Chondrocyte (in vitro differentiated cells): ENCODE data around the gene CCNO. TPM values are rescaled to one million over a fixed set of nuclear protein-coding genes. Genes with fewer than 3 reads are reported as not detected.
A peak's percentile ranks its signal among the peaks of the same experiment; 100 is the strongest.

Experiments
- DNase-seq: peaks from one replicate; pipeline ENCODE4 v3.0.0; 2021; ENCODE audit warnings: mixed read lengths, low spot score
- H3K27ac Mint-ChIP-seq: one replicate; pipeline ENCODE4 v1.8.0; 2021; ENCODE audit warnings: mild to moderate bottlenecking, moderate library complexity, mixed read lengths; ENCODE audit not compliant: unreplicated experiment
- H3K27me3 Mint-ChIP-seq: 2 replicates; pipeline ENCODE4 v1.8.0; 2021; ENCODE audit warnings: low read depth, mixed read lengths
- H3K36me3 Mint-ChIP-seq: 2 replicates; pipeline ENCODE4 v1.8.0; 2021; ENCODE audit warnings: low read depth, mixed read lengths
- H3K4me1 Mint-ChIP-seq: 2 replicates; pipeline ENCODE4 v1.8.0; 2021; ENCODE audit warnings: low read depth, mild to moderate bottlenecking, mixed read lengths
- H3K4me3 Mint-ChIP-seq: one replicate; pipeline ENCODE4 v1.8.0; 2021; ENCODE audit warnings: mild to moderate bottlenecking, moderate library complexity, mixed read lengths; ENCODE audit not compliant: unreplicated experiment
- H3K9me3 Mint-ChIP-seq: 2 replicates; pipeline ENCODE4 v1.8.0; 2021; ENCODE audit warnings: low read depth, mixed read lengths
- CTCF ChIP-seq: fragments of 200-600 bp; sonication (generic); IDR thresholded peaks from 2 replicates; pipeline ENCODE4 v1.5.0; 2021; ENCODE audit warnings: antibody characterized with exemption, mild to moderate bottlenecking, moderate library complexity
- total RNA-seq: library from RNA; stranded (reverse); gene quantifications from 3 replicates; pipeline ENCODE4 v1.2.1, GENCODE V29; 2021

CCNO gene
- total RNA-seq, 1 donor from 2014 or later = 2.0 TPM

- H3K36me3 Mint-ChIP-seq = no peaks in the 10 kb centered on the region
- H3K9me3 Mint-ChIP-seq = no peaks in the 10 kb centered on the region
- no peaks in the 10 kb centered on the region for H3K4me1 Mint-ChIP-seq
- H3K4me3 Mint-ChIP-seq = no peak overlapping the region
- no peak for TF ChIP-seq CTCF
- H3K27ac Mint-ChIP-seq = no peak overlapping the region
- peaks cover 47% of the 10 kb centered on the region for H3K27me3 Mint-ChIP-seq
- no peak for DNase-seq
Observed at GRCh38 chr5:55211184-55211874, 22.1 kb downstream of the CCNO start.

- Mint-ChIP-seq H3K36me3 (no peaks in the 10 kb centered on the region), H3K27me3 (peaks cover 69% of the 10 kb centered on the region), H3K27ac (no peak overlapping the region), H3K4me3 (no peak overlapping the region), H3K4me1 (no peaks in the 10 kb centered on the region), H3K9me3 (peaks cover 2% of the 10 kb centered on the region)
- DNase-seq = no peak
- no peak for TF ChIP-seq CTCF
Observed at GRCh38 chr5:55205001-55205400, 28.4 kb downstream of the CCNO start.

- Mint-ChIP-seq H3K4me1 (no peaks in the 10 kb centered on the region), H3K4me3 (no peak overlapping the region), H3K27ac (no peak overlapping the region), H3K27me3 (peaks cover 69% of the 10 kb centered on the region), H3K9me3 (no peaks in the 10 kb centered on the region), H3K36me3 (peaks cover 1% of the 10 kb centered on the region)
- no peak for DNase-seq
- TF ChIP-seq CTCF = no peak
Observed at GRCh38 chr5:55191165-55191564, 42.2 kb downstream of the CCNO start.

- H3K27me3 Mint-ChIP-seq = peaks cover 73% of the 10 kb centered on the region
- H3K27ac Mint-ChIP-seq = no peak overlapping the region
- H3K4me1 Mint-ChIP-seq = no peaks in the 10 kb centered on the region
- H3K9me3 Mint-ChIP-seq = peaks cover 2% of the 10 kb centered on the region
- peaks cover 7% of the 10 kb centered on the region for H3K36me3 Mint-ChIP-seq
- no peak overlapping the region for H3K4me3 Mint-ChIP-seq
- TF ChIP-seq CTCF = no peak
- no peak for DNase-seq
Observed at GRCh38 chr5:55188656-55189540, 44.5 kb downstream of the CCNO start.

GRCh38 chr5:55187370-55187769 is 46.0 kb downstream of the CCNO start:
- peak; percentile 72 for TF ChIP-seq CTCF
- no peaks in the 10 kb centered on the region for H3K4me1 Mint-ChIP-seq
- no peak for DNase-seq
- peaks cover 7% of the 10 kb centered on the region for H3K36me3 Mint-ChIP-seq
- peaks cover 6% of the 10 kb centered on the region for H3K9me3 Mint-ChIP-seq
- no peak overlapping the region for H3K4me3 Mint-ChIP-seq
- H3K27ac Mint-ChIP-seq = no peak overlapping the region
- H3K27me3 Mint-ChIP-seq = peaks cover 69% of the 10 kb centered on the region

Other genes starting within 250 kb of the CCNO start
- gene ESM1, start 248.0 kb downstream of the CCNO start, total RNA-seq = not detected in 3 replicates
- not detected in 3 replicates for gene GZMK, start 209.4 kb downstream of the CCNO start, total RNA-seq
- gene GZMA, start 131.0 kb downstream of the CCNO start, total RNA-seq = not detected in 3 replicates
- 196 to 212 TPM (median 198 TPM) in 3 replicates for gene GPX8, start 73.4 kb downstream of the CCNO start, total RNA-seq
- gene CDC20B, start 60.4 kb downstream of the CCNO start, total RNA-seq = not detected in 3 replicates
- gene MCIDAS, start 6.3 kb downstream of the CCNO start, total RNA-seq = 0.15 TPM in 1 of 3 replicates, not detected in the others
- gene DHX29, start 74.1 kb upstream of the CCNO start, total RNA-seq = 22.2 to 32.2 TPM (median 23.0 TPM) in 3 replicates
- 44.1 to 63.3 TPM (median 45.3 TPM) in 3 replicates for gene MTREX, start 74.4 kb upstream of the CCNO start, total RNA-seq